Stimulated activated CD8-positive, alpha-beta memory T cell treated with anti-CD3 and anti-CD28 coated beads, Interleukin-4, amount 100 ng/mL, for 1 hour (primary cell): ENCODE results near the gene MEOX1.
"Not testable (repeated sequence)": the region's sequence is repeated elsewhere in the genome, so short reads cannot be mapped to it uniquely, and the experiment has no call there.

Source experiments
- DNase-seq, 2 donors: peaks; one replicate each; pipeline ENCODE4 v3.0.0-alpha.2; 2020; ENCODE audit warnings: low read depth in 2 of 2, low spot score in 1 of 2

MEOX1 gene

DNA sequence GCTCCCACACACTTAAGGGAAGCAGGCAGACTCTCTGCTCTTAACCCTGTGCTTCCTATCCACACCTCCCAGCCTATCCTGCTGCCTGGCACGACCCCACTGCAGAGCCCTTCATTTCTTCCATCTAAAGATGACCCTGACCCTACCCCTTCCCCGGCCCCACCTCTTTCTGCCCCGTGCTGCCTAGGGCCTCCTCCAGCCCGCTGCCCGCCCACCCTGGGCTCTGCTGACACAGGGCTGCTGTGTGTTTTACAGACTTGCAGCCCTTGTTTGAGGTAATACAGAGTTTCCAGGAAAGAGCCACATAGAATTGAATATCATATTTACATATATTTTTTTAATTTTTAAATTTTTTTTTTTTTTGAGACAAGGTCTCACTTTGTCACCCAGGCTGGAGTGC, 42.0 kb downstream of the MEOX1 start:
- no peak for DNase-seq

DNA sequence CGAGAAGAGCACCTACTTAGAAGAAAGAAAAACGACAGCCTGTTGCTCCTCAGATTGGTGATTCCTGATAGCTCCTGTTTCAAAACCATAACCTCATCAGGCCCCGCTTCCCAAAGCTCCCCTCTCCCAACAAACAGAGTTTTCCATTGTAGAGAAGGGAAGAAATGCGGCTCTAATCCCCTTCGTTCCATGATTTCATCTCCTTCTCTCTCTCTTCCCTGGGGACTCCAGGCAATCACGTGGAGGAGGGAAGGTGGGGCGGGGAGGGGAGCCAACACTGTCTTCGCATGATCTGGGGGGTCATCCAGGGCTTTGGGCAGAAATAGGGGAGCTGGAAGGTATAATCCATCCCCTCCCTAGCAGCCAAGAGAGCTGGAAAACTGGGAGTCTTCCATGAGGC, 43.4 kb downstream of the MEOX1 start:
- no peak for DNase-seq

DNA sequence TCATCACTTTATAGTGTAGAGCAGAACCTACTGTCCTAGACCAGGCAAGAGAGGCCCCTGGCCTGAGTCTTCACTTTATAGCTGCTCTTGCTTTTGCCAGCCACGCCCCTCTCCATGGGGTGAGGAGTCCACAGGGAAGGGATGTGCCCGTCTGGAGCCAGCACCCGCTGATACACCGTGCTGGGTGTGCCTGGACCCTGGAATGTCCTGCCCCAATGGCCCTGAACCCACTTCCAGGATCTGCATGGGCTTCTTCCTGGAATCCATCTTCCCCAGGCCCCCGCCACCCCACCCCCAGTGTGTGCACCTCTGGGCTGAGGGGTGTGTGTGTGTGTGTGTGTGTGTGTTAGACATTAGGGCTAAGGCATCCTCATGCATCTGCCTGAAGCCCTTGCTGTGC, 44.9 kb downstream of the MEOX1 start:
- no peak for DNase-seq

DNA sequence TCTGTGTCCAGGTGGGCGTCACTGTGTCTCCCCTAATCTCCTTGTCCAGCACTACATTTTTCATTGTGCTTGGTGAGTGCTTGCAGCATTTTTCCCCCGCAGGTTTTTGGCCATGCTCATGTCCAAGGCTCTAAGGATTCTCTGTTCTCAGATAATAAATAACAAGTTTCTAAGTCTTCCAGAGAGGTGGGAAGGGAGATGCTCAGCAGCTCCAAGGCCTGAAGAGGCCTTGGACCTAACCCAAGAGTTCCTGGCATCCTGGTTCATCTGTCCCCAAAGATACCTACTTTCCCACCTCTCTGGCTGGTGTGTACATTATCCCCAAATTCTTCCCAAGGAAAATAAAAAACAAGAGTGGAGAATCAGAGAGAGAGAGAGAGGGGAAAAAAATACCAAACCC, 45.3 kb downstream of the MEOX1 start:
- no peak for DNase-seq

DNA sequence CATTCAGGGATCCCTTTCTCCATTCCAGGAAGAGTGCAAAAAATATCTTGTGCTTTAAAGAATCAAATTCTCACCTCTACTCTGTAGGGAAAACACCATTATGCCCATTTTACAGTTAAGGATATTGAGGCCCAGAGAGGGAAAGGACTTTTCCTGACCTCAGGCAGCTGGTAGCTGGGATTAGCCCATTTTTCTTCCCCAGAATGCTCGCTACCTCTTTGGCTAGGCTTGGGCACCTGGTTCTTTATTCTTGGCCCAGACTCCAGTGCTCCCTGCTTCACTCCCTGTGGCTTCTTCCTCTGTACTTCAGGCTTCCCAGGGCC, 45.7 kb downstream of the MEOX1 start:
- DNase-seq = no peak

DNA sequence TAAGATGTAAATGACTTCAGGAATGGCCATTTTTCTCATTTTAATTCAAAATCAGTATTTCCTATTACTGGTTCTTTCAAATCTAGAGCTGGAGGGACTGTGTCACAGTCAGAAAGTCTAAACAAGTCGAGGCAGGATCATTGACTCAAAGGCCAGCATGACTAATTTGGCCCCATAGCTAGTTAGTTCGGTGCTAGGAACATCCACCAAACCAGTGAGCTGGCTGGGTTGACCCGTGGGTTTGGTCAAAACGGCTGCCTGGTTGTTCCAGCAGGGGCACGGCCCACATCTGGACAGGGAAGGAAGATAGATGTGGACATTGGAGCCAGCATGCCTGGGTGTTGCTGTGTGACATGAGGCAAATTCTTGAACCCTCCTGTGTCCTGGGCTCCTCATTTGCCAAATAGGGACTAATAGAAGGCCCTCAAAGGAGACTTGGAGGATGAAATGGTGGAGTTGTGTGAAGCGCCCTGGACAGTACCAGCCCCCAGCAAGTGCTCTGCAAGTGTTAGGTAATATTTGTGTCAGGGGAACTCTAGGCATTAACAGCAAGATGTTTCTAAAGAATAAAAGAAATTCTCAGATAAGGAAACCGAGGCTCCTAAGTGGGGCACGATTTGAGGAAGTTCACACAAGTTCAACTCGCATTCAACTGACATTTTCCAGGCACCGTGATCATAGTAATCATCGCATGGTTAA, 46.2 kb downstream of the MEOX1 start:
- no peak for DNase-seq

DNA sequence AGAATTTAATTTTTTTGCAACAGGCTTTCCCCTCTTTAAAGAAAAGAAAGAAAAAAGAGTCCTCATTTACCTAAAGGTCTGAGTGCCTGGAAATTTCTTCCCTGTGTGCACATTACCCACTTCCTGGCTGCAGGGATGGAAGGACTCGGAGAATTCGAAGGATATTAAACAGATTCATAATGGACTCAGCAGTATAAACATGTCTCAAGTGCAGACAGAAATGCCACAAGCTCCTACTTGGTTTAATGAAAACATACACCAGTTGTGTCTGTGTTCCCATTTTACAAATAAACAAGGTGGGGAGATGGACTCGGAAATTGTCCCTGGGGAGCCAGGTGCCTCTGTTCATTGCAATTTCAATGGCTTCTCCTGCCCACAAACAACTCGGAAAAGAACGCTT, 47.2 kb downstream of the MEOX1 start:
- no peak for DNase-seq

DNA sequence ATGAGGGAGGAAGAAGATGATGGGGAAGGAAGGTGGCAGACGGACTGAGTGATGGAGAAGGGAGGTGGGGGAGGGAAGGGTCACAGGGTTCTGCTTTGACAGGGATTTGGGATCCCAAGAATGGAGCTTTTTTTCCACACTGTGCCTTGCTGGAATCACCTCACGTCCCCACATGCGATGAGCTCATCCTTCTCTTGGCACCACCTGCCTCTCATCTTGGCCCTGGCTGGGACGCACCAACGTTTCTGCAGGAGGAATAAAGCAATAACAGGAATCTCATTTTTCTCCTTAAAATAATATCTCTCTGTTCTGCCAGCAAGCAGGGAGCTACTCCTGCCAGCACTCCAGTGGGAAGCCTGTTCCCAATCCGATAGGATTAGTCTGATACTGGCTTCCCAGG, 47.8 kb downstream of the MEOX1 start:
- DNase-seq = no peak

DNA sequence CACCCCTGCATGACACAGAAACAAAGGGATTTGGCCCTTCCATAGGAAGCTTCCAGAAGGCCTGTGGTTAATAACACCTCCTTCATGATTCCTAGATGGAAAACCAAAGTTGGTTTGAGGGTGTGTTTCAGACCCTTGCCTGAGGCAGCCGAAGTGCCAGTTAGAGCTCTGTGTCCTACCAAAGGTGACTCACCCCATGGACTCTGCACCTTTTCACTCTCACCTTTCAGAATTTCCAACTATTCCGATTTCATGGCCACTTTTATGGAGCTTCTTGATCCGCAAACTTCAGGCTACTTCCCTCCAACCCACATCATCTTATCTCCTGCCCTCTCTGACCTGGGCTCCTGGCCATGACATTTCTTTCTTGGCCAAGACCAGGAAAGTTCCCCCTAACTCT, 49.2 kb downstream of the MEOX1 start:
- DNase-seq = no peak

DNA sequence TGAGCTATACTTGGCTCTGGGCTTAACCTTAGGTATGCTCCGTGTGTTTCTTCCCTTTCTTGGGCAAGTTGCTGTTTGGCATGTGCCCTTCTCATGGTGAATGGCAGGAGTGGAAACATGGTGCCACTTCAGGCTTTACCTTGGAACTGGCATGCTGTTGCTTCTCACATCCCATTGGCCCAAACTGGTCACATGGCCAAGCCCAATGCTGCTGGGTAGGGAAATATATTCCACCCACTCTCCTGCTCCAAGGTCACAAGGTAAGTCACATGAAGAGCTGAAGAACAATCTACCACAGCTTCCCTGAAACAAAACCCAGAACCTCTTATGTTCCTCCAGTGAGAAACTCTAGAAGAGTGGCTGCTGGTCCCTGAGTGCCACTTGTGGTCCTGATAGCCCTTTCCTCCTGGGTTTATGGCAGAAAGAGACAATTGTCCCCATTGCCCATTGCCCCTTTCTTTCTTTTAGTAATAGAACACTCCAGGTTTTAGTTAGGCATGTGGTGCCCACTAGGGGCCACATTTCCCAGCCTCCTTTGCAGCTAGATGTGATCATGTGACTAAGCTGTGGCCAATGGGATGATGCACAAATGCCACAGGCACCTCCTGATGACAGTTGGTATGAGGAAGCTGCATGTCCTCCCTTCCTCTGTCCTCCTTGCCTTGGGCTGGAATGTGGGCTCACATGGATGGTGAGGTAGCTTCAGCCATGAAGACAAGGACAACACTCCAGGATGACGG, 50.3 kb downstream of the MEOX1 start:
- no peak for DNase-seq

DNA sequence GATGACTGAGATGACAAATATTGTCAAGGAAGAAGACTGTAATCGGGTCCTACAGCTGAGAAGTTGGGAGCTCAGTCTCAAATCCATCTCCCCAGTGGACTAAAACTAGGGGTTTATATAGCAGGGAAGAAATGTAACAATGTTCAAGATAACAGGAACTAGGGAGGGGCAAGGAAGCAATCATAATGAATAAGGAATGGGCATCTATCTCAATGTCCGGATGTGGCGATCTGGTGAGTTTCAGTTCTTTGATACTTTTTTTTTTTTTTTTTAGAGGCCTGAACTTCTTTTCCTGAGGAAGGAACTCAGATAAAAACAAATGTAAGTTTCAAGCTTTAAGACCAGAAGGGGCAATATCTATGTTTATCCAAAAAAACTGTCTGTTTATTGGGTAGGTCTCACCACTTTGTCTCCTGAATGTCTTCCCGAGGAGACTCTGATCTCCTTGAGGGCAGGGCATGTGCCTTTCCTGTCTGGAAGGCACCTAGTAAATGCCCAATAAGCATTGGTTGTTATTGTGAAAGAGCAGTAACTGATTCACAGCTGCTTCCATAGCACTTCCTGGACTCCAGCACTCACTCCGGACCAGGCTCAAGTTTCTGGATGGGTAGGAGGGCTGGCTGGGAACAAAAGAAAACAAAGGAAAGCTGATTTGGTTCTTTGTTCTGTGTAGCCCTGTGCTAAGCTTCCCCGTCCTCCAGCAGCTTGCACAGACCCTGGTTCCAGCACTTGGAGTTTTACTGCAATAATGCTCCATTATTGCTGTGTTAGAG, 51.9 kb downstream of the MEOX1 start:
- no peak for DNase-seq

DNA sequence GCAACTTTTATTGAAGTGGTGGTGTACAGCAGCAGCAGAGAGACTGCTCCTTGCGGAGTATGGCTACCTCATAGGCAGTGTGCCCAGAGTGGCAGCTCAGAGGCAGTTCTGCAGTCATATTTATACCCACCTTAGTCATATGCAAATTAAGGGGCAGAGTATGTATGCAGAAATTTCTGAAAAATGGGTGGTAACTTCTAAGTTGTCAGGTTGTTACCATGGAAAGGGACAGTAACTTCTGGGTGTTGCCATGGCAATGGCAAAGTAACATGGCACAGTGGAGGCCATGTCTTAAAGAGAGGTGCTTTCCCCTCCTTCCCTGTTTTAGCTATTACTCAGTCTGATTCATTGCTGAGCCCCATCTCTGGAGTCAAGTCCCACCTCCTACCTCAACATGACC, 53.4 kb downstream of the MEOX1 start:
- no peak for DNase-seq

DNA sequence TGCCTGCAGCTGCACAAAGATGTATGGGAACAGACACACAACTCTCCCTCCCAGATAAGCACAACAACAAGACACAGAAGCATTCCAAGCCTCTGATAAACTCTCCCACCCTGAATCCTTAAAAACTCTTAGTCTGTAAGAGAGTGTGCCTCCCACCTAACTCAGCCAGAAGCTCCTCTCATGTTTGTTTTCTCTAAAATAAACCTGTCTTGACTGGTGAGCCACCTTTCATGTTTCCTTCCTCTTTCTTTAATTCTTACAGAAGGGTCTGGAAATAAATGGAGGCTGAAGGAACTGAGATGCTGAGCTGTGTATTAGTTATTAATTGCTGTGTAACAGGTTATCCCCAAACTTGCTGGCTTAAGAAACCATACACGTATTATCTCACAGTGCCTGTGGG, 57.2 kb downstream of the MEOX1 start:
- DNase-seq = no peak

DNA sequence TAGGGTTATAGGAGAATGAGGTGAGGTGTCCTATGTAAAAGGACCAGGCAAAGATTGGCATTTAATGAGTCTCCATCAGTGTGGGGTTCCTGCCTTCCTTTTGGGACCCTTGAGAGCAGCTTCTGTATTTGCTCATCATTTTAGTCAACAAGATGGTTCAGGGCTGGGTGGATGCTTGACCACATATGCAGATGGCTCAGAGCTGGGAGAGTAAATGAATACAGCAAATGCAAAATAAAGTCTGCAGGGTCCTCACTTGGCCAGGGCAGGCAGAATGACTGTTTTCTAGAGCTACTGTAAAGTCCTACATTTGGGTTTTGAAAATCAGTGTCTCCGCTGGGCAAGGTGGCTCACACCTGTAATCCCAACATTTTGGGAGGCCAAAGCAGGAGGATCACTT, 58.4 kb downstream of the MEOX1 start:
- DNase-seq = no peak

DNA sequence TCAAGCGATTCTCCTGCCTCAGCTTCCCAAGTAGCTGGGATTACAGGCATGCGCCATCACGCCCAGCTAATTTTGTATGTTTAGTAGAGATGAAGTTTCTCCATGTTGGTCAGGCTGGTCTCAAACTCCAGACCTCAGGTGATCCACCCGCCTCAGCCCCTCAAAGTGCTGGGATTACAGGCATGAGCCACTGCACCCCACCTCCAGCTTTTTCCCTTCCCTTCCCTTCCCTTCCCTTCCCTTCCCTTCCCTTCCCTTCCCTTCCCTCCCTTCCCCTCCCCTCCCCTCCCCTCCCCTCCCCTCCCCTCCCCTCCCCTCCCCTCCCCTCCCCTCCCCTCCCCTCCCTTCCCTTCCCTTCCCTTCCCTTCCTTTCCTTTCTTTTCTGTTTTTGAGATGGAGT, 59.2 kb downstream of the MEOX1 start:
- DNase-seq = not testable (repeated sequence)

DNA sequence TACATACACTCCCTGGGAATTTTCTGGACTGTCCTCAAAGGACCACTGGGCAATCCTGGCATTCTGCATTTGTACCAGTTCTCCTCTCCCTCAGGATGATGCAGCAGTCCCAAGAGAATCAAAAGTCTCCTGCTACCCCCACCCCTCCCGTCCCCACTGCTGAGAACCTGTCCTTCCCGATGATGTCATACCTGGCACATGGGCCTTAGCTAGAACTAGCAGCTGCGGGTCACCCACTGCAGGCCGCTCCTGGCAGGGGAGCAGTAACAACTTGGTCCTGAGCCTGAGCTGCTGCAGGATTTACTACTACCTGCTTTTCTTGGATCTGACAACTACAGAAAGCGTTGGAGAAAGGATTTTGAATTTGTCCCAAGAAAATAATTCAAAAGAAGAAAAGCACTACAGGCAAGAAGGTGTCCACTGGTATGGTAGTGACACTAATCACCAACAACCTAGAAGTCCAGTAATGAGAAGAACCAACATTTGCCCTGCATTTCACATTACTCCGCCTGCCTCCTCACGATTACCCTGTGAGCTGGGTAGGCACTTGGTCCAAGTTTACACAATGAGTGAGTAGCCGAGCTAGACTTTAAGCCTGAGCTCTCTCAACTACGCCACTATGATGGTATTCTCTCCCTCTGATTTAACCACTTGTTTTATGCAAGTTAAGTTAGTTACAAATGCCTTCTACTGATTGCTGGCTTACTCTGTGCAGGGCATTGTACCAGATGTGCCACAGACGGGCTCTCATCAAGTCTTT, 60.3 kb downstream of the MEOX1 start:
- no peak for DNase-seq

DNA sequence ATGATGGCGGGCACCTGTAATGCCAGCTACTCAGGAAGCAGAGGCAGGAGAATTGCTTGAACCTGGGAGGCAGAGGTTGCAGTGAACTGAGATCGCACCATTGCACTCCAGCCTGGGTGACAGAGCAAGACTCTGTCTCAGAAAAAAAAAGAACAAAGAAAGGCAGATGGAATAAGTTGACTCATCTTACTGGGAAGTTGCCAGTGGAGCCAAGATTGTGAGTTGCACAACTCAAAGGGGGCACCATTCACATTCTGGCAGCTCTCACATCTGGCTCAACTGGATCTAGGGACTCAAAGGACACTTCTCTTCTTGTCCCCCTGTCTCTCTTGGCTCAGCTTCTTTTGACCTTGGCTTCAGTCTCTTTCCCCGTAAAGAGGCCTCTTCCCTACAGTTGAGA, 61.9 kb downstream of the MEOX1 start:
- no peak for DNase-seq

DNA sequence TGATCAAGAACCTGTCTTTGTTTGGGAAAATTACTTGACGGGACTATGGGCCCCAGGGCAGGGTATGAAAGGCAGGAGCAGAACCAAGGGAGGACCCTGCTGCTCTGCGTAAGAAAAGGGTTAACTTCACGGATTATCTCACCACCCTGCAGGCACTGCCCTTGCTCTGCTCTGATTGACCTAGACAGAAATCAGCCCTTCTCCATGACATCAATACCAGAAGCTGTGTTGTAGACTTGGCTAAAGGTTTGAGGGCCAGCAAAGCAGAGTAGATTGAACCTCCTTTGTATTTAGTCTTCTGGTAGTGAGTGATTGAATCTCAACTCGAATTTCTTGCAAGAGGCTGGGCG, 62.7 kb downstream of the MEOX1 start:
- no peak for DNase-seq

DNA sequence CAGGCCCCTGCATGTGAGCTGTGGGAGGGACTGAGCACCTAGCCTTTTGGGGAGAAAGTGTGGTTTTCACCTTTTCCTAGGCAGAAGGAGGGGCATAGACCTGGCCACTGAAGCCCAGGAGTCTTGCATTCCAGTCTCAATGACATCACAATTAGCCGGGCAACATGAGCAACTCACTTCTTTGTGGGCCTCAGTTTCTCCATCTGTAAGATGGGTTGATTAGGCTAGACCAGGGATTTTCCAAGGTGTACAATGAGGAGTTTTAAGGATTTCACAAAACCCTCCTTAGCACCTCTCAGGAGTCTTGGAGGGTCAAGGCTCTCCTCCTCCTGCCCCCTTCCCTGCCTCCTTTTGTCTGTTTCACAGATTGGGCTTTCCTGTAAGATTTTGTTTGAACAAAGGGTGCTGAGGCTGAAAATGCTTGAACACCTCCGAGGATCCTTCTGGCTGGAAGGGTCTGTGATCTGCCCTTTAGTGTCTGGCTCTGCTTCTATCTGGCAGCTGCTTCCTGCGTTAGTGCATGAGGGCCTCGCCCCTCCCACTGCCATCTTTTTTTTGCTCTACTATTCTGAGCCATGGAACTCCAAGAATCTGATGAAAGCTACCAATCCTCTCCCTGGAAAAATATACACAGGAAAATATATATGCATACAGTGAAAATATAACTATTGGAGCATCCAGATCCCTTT, 63.2 kb downstream of the MEOX1 start:
- no peak for DNase-seq

DNA sequence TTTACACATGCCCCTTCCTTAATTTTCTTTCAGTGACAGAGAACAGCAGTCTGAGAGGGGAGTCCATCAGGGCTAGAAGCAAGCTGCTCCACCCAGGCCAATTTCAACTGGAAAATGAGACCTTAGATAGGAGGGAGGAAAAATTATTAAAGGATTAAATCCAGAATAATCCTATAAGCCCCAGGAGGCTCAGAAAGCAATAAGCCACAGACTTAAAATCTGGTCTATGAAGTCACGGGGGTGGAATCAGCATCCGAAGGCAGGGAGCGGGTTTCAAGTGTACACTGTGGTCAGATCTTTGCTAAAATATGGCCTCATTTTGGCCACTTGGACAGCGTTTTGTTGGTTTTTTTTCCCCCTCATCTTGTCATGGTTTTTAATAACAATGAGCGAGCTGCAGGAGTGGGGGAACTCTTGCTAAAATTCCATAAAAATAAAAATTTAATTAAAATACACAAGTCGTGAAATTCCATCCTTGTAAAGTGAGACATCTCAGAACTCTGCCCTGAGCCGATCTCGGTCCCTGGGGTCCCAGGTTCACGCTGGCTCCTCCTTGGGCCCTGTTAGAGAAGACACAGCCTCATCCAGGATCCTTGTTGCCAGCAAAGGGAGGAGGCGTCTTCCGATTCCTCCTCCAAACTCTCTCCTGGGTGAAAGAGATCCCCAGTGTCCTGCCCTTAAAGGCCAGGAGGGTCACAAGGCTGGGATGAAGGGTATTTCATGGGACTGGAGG, 63.9 kb downstream of the MEOX1 start:
- DNase-seq = no peak

DNA sequence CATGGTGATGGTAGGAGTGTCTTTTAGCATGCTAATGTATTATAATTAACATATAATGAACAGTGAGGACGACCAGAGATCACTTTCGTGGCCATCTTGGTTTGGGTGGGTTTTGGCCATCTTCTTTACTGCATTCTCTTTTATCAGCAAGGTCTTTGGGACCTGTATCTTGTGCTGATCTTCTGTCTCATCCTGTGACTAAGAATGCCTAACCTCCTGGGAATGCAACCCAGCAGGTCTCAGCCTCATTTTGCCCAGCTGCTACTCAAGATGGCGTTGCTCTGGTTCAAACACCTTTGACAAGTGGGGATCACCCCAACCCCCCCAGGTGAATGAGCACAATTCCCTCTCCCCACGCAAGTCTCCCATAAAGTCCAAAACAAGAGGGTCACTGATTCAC, 66.3 kb downstream of the MEOX1 start:
- DNase-seq = no peak
